ENCODE data around the gene CDH5. TPM values are rescaled to one million over a fixed set of nuclear protein-coding genes. Genes with fewer than 3 reads are reported as not detected.

CDH5 gene
- total RNA-seq, 3 donors from 2014 or later, result 5.5 to 17.0 (median 10.2) TPM

GRCh38 chr16:66442502-66443268 lies 76.2 kb downstream of the CDH5 start:
- no peaks in the 10 kb centered on the region for H3K36me3 ChIP-seq (ENCODE audit: low read depth)
- no peaks in the 10 kb centered on the region for H3K9me3 ChIP-seq
- H3K4me3 ChIP-seq, result no peak overlapping the region
- DNase-seq, result no peak
- intact Hi-C loops (cut with DNase I, micrococcal nuclease), result no loop called here
- no peak for TF ChIP-seq CTCF (IDR thresholded peaks at IDR 0.05)
- no peaks in the 10 kb centered on the region for H3K4me1 ChIP-seq (ENCODE audit: low read depth)
- no peak for ATAC-seq

- Histone ChIP-seq H3K9me3 (no peaks in the 10 kb centered on the region), H3K36me3 (ENCODE audit: low read depth) (no peaks in the 10 kb centered on the region), H3K4me1 (ENCODE audit: low read depth) (no peaks in the 10 kb centered on the region), H3K4me3 (no peak overlapping the region)
- ATAC-seq, result no peak
- no peak for TF ChIP-seq CTCF (IDR thresholded peaks at IDR 0.05)
- intact Hi-C loops (cut with DNase I, micrococcal nuclease), result no loop called here
- DNase-seq, result no peak
Measured at GRCh38 chr16:66443269-66443652, 76.8 kb downstream of the CDH5 start.

- Histone ChIP-seq H3K36me3 (ENCODE audit: low read depth) (no peaks in the 10 kb centered on the region), H3K9me3 (no peaks in the 10 kb centered on the region), H3K4me1 (ENCODE audit: low read depth) (no peaks in the 10 kb centered on the region), H3K4me3 (no peak overlapping the region)
- DNase-seq (no peak), ATAC-seq (no peak)
- intact Hi-C loops (cut with DNase I, micrococcal nuclease), result no loop called here
- TF ChIP-seq CTCF (IDR thresholded peaks at IDR 0.05), result no peak
Measured at GRCh38 chr16:66444049-66444481, 77.6 kb downstream of the CDH5 start.

GRCh38 chr16:66446737-66447136 lies 80.2 kb downstream of the CDH5 start:
- ATAC-seq (no peak), DNase-seq (no peak)
- Histone ChIP-seq H3K36me3 (ENCODE audit: low read depth) (no peaks in the 10 kb centered on the region), H3K9me3 (no peaks in the 10 kb centered on the region), H3K4me3 (no peak overlapping the region), H3K4me1 (ENCODE audit: low read depth) (no peaks in the 10 kb centered on the region)
- intact Hi-C loops (cut with DNase I, micrococcal nuclease), result no loop called here
- TF ChIP-seq CTCF (IDR thresholded peaks at IDR 0.05), result no peak

- no peak overlapping the region for H3K4me3 ChIP-seq
- no peak for ATAC-seq
- DNase-seq, result no peak
- TF ChIP-seq CTCF (IDR thresholded peaks at IDR 0.05), result no peak
- intact Hi-C loops (cut with DNase I, micrococcal nuclease), result no loop called here
- no peaks in the 10 kb centered on the region for H3K36me3 ChIP-seq (ENCODE audit: low read depth)
- H3K4me1 ChIP-seq (ENCODE audit: low read depth), result no peaks in the 10 kb centered on the region
- H3K9me3 ChIP-seq, result no peaks in the 10 kb centered on the region
Measured at GRCh38 chr16:66447491-66447890, 81.0 kb downstream of the CDH5 start.
